NOMO-1 treated with DMSO at 0.1 percent for 48 hours (cell line): ENCODE measurements around the gene SHC2.

Experiments
- DNase-seq: peaks from one replicate; lab custom pipeline; 2025; ENCODE audit not compliant: unreplicated experiment; lab: John Stamatoyannopoulos, UW

Gene SHC2

GRCh38 chr19:374183-374885 lies 86.5 kb downstream of the SHC2 start:
- DNase-seq, result no peak

DNA sequence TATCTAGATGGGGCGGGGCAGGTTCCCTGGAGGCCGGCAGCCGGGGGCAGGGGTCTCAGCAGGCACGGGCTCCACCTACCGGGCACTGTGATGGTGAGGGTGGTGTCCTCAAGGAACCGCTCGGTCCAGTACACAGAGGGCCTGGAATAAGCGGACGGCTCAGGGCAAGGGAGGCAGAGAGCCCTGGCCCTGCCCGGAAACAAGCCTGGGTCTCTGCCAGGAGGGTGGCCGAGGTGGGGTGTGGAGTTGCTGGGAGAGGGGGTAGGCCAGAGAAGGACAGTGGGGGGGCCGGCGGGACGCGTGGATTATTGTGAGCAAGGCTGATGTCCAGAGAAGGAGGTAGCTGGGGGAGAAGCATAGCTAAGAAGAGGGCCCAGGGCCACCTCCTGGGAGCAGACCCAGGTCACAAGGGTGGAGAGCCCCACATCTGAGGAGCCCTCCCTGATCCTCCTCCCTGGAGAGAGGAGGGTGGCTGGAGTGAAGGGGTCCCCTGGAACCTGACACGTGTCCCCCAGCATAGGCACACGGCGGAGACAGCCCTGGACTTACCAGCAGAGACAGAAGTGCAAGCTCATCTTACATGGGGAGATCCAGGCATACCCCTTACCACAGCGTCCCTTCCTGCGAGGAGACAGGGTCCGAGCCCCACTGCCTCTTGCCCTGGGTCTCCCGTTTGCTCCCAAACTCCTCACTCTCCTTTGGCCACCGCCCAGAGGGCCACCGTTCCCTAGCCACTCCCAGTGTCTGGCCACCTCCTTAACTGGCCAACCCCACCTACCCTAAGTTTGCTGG lies 87.2 kb downstream of the SHC2 start:
- no peak for DNase-seq

DNA sequence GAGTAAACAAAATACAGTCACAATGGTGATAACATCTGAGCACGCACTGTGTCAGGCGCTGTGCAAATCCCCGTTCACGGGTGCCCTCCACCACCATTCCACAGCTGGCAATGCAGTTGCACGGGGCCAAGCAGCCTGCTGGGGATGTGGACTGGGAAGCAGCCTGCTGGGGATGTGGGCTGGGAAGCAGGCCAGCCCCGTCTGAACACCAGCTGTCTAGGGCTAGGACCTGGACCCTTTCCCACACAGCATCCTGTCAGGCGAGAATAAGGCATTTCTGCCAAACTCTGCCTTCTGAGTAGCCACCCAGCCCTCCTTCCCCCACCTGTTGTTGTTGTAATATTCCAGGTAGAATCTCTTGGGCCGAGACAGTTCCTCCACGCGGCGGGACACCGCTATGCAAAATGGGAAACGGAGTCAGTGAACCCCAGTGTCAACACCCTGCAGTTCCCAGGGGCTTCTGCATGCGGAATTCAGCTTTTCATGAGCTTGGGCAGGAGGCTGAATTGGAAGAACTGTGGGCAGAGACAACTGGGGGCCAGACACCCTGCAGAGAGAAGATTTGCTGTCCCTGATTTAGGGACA lies 88.4 kb downstream of the SHC2 start:
- DNase-seq, result no peak

- no peak for DNase-seq
Observed at GRCh38 chr19:371501-372168, 89.2 kb downstream of the SHC2 start.

- no peak for DNase-seq
Observed at GRCh38 chr19:370641-371330, 90.0 kb downstream of the SHC2 start.

GRCh38 chr19:369876-370275 lies 91.0 kb downstream of the SHC2 start:
- no peak for DNase-seq

GRCh38 chr19:369256-369655 lies 91.6 kb downstream of the SHC2 start:
- no peak for DNase-seq

- no peak for DNase-seq
Observed at GRCh38 chr19:368630-369024, 92.2 kb downstream of the SHC2 start.

GRCh38 chr19:367963-368629 lies 92.7 kb downstream of the SHC2 start:
- no peak for DNase-seq

DNA sequence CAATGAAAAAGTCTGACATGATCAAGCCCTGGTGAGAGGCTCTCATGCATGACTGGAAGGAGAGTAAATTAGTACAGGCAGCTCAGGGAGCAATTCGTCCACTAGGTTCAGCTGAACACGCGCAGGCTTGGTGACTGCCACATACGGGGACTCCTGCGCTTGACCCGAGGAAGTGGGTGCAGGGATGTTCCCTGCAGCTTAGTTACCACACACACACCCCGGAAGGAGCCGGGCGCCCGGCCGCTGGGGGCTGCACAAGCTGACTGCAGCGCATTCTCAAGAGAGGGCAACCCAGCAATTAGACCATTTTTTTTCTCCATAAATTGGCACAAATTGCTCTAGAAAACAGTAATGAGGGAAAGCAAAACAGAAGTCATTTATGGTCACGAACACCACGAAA lies 93.3 kb downstream of the SHC2 start:
- DNase-seq, result no peak

GRCh38 chr19:366951-367350 lies 93.9 kb downstream of the SHC2 start:
- no peak for DNase-seq
